HG03521 (cell line): ENCODE results near the gene KCTD10.
"Not testable (repeated sequence)": the region's sequence is repeated elsewhere in the genome, so short reads cannot be mapped to it uniquely, and the experiment has no call there.

ENCODE experiments used
- ATAC-seq: cut with Tn5 transposase; IDR thresholded peaks from one replicate; pipeline ENCODE4 v1.9.1; 2021; ENCODE audit warnings: mild to moderate bottlenecking, moderate library complexity; ENCODE audit not compliant: unreplicated experiment

The KCTD10 gene

DNA sequence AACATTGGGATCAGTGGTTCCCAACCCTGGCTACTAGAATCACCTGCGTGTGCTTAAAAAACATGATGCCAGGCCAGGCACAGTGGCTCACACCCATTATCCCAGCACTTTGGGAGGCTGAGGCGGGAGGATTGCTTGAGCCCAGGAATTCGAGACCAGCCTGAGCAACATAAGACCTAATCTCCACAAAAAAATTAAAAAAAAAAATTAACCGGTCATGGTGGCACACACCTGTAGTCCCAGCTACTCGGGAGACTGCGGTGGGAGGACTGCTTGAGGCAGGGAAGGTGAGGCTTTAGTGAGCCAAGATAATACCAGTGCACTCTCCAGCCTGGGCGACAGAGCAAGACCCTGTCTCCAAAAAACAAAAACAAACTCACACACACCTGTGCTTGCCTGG, 2.0 kb downstream of the KCTD10 start:
- no peak for ATAC-seq

DNA sequence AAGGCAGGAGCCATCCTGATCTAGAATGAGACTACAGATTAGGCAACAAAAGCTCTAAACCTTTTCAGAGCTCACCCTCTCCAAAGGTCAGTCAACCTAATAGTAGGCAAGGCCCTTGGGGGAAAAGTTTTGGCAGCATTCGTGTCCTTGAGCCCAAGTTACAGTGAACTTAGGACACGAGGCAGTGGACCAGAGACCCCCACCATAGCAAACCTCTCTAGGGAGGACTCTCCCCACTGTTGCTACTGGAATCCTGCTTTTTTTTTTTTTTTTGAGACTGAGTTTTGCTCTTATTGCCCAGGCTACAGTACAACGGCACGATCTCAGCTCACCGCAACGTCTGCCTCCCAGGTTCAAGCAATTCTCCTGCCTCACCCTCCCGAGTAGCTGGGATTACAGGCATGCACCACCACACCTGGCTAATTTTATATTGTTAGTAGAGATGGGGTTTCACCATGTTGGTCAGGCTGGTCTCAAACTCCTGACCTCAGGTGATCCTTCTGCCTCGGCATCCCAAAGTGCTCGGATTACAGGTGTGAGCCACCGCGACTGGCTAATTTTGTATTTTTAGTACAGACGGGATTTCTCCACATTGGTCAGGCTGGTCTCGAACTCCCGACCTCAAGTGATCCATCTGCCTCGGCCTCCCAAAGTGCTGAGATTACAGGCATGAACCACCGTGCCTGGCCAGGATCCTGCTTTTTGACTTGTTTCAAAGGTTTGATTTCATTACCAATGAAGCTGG, 3.4 kb downstream of the KCTD10 start:
- ATAC-seq, result not testable (repeated sequence)

DNA sequence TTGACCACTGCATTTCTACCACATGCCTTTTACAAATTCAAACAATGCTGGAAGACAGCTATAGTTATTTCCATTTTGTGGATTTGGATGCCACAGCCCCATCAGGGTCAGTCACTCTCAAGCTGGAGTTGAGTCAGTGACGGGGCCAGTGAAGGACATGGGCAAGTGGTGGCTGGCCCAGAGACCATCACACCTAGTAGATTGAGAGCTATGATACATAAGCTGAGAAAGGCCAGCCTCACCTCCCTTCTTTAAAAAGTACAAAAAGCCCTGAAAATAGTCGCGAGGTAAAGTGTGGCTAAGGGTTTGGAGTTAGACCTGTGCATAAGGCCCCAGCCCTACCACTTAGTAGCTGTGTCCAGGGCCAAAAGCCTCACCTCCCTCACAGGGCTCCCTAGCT, 4.1 kb downstream of the KCTD10 start:
- no peak for ATAC-seq

DNA sequence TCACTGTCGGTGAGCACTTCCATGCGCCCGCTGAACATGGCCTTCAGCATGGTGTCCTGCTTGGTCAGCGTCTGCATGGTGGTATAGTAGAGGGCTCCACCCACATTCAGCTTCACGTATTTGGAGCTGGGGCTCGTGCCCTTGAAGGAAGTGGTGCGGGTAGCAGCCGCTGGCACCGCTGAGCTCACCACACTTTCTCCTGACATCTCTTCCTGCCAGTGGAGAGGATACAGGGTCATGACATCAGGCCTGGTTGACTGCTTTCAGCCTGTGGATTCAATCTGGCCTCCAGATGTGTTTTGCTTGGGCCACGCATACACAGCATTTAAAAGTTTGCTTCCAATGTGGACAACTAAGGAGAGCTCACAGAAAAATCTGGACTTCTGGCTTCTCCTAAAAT, 7.6 kb downstream of the KCTD10 start:
- no peak for ATAC-seq

DNA sequence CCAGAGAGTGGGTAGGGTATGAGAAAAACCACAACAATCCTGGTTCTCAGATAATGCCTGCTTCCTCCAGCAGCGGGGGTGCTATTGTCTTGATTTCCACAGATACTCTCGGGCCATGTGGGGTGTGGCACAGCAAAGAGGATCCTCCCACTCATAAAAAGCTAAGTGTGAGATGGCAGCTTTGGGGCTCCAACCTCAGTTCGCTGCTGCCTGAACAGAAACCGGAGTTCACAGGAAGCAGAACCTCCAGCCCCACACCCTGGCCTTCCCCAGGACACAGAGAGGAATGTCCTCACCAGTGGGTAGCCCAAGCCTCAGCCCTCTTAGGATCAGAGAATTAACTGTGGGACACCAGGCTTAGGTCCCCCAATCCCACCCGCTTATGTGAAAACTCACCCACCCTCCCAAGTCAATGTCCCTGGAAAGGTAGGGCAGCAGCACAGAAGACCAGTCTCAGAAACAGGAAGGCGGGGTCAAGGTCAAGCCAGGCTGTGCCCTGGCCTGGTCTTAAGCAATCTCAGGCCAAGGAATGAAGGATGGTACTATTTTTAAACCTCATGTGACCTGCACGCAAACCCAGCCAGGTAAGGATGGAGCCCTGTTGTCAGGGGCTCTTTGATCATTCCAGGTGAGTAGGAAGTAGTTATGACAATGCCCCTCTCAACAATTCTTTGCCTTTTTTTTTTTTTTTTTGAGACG, 9.0 kb downstream of the KCTD10 start:
- ATAC-seq, result no peak

DNA sequence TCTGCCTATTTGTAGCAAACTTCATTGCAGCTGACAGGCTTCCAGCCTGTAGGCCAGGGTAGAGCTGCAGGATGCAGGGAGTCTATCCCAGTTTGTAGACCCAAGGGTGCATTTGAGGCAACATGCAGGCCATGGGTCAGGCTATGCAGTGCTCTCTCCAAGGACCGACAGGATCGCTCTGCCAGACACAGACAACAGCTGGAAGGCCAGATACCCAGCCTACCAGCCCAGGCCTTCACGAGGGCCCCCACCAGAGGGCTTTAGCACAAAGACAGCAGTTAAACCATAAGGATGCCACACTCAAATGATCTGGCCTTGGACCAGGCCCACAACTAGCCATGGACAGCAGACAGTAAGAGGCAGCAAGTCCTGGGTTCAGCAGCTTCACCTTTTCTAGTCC, 10.3 kb downstream of the KCTD10 start:
- ATAC-seq, result no peak

DNA sequence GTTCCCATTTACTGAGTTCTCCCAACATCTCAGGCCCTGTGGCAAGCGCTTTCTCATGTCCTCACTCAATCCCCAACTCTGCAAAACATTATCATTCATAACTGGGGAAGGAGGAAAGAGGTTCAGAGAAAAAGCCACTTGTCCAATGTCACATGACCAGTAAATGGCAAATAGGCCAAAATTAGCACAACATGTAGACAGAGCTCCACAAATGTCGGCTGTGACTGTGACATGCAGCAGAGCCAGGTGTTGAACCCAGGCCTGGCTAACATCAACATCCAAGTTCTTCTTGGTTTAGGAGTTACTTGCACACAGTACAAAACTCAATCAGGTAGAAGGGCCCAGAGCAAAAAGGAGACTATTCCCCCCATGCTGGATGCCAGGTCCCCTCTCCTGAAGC, 10.8 kb downstream of the KCTD10 start:
- ATAC-seq, result no peak

DNA sequence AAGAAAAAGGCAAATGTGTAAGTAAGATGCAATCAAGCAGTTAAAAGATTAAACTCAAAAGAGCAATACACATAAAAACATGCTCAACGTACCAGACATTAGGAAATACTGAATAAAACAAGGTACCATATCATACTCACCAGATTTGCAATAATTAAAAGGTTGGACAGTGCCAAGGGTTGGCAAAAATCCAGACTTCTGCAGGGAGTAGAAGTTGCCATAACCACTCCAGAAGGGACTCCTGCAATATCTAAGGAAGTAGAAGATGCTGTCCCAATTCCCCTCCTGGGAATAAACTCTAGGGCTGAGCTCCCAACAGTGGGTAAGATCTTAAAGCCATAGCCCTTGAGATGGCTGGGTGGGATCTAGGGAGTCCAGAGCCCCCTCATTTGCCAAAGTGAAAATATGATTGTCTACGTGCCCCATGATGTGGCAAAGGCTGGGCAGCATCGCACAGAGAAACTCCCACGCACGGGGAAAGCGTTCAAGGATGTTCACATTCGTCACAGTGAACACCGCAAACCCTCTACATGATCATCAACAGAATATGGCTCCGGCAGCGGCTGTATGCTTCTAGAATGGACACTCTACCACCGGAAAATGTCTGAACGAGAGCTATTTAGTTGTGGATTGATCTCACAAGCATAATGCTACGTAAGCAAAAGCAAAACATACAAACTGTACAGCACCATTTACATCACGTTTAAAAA, 12.3 kb downstream of the KCTD10 start:
- ATAC-seq, result no peak

DNA sequence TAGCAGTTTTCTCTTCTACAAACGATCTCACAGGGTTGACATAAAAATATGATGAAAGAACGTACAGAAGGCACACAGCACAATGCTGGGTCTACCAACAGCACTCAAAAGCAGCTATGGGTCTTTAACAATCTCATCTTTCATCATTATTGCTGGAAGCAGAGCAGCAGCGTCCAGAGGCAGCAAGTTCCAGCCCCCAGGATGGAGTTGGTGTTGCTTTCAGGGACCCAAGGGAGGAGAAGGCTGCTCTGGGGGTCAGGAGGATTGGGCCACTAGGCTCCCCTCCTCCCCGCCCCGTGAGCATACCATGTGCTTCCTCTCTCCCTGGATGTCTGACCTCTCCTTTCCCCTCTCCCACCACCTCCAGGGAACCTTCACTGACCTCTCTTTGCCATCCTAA, 13.3 kb downstream of the KCTD10 start:
- ATAC-seq, result no peak

DNA sequence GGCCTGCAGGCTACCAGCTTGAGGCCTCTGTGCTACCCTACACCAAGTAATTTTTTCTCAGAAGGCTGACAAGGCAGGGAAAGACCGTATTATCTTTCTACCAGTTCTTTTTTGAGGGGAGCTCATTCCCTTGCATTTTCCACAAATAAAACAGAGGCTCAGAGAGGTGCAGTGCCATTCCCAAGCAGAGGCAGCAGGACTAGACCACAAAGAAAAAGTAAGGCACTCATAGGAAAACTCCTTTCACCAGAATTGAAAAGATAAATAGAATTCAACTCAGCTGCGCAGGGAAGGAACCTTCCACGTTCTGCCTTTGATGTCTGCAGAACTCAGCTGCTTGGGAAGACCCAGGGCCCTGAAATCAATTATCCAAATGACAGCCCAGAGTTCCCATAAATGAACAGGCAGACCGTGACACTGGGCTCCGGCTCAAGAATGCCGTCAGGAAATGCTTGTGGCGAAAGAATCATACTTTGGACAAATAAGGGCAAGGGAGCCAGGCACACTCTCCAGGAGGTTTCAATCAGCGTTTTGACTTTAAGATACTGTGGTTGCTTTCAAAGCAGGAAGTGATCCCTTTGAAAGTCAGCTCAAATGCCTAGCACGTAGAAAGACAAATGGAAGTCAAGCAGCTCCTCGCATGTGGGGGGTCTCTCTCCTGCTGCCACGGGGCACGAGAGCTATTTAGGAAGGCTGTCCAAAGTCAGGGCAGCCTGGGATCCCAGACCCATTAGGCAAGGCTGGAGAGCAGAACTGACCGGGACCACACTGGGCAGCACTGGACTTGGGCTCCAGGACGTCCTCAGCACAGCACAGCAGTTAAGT, 14.0 kb downstream of the KCTD10 start:
- ATAC-seq, result no peak

DNA sequence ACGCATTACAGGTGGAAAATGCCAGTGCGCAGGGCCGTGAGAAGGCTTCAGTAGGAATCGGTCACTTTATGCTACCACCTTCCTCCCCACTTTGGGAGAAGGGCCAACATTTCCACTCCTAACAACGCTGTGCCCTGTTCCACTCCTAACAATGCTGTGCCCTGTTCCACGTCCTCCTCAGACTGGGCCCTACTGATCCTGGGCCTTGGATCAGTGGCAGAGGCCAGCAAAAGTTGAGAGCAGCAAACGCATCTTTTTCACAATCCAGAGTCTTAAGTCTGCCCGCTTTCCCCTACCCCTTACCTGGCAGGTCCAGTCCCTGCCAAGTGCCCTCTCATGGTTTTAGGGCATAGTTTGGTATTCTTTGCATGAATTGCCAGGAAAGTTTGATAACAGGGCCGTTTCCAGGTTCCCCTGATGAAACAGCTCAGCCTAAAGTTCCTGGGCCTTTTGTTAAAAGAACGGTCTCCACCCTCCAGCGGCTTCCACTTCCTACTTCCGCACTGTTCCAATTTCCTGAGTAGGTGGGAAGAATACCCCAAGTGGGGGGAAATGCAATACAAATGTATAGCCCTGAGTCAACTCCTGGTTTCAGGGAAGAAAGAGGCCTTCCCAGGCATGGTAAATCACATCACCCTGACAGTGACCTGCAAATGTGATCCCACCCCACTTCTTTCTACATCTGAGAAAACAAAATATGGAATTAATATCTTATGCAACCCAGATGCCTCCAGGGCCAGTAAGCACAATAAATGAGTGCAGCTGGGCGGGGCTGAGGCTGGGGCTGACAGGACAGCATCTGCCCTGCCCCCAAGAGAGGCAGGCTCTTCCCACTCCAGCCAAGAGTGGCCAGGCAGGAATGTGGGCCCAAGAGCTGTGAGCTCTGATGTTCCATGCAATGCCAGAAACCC, 15.0 kb downstream of the KCTD10 start:
- no peak for ATAC-seq

DNA sequence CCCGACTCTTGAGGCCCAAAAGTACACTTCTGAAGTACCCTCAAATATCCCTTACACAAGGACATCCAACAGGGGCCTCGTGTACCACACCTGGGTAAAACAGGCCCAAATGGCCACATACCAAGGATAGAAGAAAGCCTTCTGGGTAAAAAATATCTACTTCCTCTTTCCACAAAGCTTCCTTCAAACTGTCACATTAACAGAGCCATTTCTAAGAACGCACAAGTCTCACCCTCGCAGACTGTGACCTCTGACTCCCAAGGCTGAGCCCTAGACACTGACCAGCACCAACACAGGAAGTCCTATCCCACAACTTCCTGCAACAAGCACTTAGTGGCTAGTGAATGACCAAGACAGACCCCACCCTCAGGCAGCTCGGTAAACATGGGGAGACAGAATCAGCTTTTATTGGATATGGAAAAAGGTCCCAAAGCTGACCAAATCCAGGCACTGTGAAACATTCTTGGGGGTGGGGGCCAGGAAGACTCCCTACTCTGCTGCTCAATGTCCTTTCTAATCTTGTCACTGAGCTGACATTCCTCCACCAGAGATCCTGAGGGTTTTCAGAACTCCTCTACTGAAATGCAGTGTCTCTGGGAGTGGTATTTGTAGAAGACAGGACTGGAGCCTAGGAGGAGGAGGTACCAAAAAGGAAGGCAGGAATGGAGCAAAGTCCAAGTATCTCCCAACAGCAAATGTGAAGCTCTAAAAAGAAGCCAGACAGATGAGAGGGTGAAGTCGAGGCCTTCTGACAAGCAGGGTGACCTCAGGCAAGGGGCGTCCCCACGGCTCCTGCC, 15.9 kb downstream of the KCTD10 start:
- ATAC-seq, result no peak

DNA sequence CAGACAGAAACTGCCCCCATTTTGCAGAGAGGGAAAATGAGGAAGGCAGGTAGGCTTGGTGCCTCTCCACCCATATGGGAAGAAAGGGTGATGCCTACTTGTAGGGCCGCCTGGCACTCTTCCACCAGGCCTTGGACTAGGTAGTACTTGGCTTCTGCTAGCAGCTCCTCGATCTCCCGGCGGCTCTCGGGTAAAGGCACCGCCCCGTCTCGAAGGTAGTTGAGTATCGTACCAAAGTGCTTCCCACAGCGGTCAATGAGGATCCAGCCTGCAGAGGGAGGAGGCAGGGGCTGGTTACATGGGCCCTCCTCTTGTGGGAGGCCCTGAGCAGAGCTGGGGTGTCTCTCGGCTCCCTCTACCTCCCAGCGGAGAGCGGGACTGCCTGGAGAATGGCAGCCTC, 16.6 kb downstream of the KCTD10 start:
- ATAC-seq, result no peak

DNA sequence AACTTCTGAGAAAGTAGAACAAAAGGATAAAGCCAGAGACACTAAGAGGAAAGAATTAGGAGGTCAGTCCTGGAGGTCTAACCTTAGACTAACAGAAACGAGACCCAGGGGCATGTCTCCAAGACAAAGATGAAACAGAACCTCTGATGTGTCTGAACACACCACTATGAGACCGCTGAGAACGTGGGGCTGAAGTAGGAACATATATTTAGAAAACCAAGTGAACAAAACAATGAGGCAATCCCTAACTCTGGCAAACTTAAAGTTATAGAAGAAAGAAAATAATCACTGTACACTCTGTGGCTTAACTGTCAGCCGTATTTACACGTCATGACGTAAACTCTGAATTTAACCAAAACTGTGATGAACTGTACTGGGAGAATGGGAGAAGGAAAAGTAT, 17.9 kb downstream of the KCTD10 start:
- no peak for ATAC-seq

DNA sequence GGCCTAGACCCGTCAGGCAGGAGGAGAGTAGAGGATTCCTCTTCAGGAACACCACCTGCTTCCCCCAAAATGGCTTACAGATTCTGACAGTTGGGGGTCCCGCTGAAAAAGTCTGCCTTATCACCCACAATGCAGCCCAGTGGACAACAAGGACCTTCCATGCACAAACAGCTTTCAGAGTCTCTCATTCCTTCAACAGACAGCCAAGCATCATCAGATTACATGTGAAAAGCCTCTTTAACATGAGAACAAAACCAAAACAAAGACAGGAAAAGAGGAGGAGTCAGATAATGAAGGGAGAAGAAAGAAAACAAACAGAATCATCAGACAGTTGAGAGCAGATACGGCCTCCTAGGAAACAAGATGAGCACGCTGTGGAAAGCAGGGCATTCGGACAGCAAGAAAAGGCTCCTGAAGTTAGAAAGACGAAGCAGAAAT, 18.3 kb downstream of the KCTD10 start:
- ATAC-seq, result no peak

DNA sequence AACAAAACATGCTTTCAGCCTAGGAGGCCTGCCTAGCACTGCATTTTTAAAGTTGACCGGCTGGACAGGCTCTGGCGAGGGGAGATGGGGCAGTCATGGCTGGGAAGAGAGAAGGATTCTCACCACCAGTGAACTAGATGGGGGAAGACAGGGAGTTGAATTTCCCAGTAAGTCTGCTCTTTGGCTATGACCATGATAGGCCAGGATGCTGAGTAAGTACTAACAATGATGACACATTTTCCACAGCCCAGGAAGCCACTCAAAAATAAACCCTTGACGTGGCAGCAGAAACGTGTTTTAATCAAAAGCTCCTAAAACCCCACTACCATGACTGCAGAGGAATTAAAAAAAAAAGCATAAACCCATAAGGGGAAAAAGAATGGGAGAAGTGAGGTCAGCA, 19.0 kb downstream of the KCTD10 start:
- no peak for ATAC-seq

DNA sequence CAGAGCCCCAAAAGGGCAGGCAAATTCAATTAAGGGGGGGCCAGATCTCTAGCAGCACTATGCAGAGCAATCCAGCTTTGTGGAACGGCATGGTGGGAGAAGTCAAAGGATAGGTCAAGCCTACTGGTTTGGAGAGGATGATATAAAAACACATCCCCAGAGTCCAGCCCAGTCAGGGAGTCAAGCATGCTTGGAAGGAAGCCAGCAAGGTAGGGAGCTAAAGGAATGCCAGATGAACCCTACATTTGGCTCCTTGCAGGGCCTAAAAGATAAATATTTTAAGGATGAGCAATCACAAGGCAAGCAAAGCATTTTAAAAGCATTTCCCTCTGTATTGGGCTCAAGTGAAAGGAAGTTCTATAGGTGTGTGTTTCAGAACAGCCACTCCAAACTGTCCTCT, 21.4 kb downstream of the KCTD10 start:
- no peak for ATAC-seq

DNA sequence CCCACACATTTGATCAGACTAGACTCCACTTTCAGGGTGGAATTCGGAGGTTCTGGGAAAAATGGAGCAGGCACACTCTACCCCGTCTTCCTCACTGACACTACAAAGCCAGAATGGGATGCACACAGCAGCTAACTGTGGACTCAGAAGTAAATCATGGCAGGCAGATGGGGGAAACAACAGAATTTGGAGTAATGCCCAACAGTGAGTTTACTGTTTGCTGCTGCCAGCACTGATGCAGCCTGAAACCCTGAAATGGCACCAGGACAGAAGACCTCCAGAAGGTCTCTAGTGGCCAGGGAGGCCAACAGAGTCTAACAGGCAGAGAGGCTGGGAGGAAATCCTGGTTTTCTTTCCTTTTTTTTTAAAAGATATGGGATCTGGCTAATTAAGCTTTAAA, 24.6 kb downstream of the KCTD10 start:
- ATAC-seq, result no peak

DNA sequence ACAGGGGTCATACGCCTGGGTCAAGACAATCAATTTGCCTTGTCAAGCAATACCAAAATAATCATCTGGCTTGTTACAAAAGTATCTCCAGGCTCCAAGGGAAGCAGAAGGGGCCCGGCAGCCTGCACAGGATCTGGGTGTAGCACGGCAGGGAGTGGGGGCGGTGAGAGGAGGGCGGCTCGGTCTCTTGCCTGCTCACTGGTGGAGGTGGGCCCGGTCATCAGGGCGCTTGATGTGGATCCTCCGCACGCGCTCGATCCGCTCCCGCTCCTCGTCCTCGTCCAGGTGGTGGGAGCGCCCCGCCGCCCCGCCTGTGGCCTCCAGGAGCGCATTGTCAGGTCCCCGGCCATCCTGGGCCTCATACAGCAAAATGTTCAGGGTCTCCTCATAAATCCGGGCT, 25.7 kb downstream of the KCTD10 start:
- ATAC-seq, result no peak
